GDM1 (cell line): ENCODE data around the gene BAG3.
"Not testable (repeated sequence)": the region's sequence is repeated elsewhere in the genome, so short reads cannot be mapped to it uniquely, and the experiment has no call there.

ENCODE experiments used
- DNase-seq: peaks from one replicate; lab custom pipeline; 2025; lab: John Stamatoyannopoulos, UW

The BAG3 gene

GRCh38 chr10:119650692-119651513 lies at the start of gene BAG3:
BAG3 (plus strand) TSS chr10:119651380; CDS start chr10:119651676, 296 bp downstream.
- peak; percentile 72 for DNase-seq

DNA sequence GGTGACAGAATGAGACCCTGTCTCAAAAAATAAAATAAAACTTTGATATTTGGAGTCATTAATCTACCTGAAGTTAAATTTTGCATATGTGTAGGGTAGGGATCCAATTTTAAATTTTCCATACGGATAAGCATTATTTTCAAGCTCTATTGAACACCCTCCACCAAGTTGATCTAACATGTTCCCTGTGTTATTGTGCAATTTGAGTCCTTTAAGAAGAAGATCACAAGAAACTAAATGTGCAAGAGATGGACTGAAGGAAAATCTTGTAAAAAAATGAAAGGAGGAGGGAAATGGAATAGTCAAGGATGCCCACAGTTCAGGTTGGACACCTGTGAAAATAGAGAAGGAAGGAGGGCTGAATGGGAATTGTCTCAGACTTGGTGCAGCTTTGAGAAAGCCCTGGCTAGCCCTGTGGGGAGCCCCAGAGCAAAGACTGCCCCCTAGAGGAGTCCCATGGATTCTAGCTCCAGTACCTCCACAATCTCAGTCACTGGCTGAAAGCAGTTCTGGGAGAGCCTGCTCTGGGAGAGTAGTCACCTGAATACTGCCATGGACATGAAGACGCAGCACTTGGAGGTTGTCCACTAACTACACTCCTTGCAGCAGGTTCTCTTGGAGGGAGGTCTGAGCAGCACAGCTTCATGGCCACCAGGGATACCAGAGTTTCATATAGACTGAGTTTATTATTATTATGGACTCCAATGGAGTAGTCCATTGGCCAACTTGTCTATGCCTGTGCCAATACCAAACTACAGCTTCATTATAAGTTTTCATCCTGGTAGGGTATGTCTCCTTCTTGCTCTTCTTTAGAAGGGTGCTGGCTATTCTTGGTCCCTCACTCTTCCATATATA lies 48.7 kb upstream of the BAG3 start:
- no peak for DNase-seq

DNA sequence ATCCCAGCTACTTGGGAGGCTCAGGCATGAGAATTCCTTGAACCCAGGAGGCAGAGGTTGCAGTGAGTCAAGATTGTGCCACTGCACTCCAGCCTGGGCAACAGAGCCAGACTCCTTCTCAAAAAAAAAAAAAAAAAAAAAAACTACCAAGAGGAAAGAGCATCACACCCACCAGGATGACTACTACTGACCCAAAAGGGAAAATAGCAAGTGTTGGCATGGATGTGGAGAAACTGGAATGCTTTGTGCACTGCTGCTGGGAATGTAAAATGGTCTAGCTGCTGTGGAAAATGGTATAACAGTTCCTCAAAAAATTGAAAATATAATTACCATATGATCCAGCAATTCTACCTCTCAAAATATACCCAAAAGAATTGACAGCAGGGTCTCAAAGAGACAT lies 46.7 kb upstream of the BAG3 start:
- no peak for DNase-seq

- no peak for DNase-seq
Measured at GRCh38 chr10:119608316-119609155, 42.6 kb upstream of the BAG3 start.

DNA sequence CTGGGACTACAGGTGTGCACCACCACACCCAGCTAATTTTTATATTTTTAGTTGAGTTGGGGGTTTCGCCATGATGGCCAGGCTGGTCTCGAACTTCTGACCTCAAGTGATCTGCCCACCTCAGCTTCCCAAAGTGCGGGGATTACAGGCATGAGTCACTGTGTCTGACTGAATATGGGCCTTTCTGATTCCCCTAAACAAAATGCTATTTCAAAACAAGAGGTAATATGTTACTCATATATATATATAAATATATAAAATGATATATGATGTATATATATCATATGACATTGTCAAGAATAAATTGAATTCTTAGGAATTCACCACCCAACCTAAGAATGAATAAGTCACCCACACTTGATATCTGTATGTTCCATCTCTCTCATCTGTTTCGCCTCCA lies 41.7 kb upstream of the BAG3 start:
- no peak for DNase-seq

GRCh38 chr10:119611433-119611832 lies 39.7 kb upstream of the BAG3 start:
- no peak for DNase-seq

- no peak for DNase-seq
Measured at GRCh38 chr10:119613741-119614140, 37.4 kb upstream of the BAG3 start.

- DNase-seq: no peak
Measured at GRCh38 chr10:119614686-119615085, 36.5 kb upstream of the BAG3 start.

- no peak for DNase-seq
Measured at GRCh38 chr10:119616882-119617570, 34.2 kb upstream of the BAG3 start.

DNA sequence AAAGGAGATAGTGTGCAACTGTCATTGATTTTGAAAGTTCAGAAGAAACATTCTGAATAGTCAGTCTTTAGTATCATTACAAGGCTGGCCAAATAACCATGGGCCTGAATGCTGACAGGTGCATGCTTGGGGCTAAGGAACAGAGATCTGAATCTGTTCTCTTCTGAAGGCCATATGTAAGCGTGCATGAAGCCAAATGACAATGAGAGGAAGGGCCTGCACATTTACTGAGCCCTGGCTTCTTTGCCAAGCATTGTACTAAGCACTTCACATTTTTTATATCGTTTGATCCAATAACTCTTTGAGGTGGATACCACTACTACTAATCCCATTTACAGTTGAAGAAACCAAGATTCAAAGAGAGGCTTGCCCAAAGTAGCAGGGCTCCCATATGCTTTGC lies 32.0 kb upstream of the BAG3 start:
- no peak for DNase-seq

- not testable (repeated sequence) for DNase-seq
Measured at GRCh38 chr10:119619811-119620210, 31.4 kb upstream of the BAG3 start.

DNA sequence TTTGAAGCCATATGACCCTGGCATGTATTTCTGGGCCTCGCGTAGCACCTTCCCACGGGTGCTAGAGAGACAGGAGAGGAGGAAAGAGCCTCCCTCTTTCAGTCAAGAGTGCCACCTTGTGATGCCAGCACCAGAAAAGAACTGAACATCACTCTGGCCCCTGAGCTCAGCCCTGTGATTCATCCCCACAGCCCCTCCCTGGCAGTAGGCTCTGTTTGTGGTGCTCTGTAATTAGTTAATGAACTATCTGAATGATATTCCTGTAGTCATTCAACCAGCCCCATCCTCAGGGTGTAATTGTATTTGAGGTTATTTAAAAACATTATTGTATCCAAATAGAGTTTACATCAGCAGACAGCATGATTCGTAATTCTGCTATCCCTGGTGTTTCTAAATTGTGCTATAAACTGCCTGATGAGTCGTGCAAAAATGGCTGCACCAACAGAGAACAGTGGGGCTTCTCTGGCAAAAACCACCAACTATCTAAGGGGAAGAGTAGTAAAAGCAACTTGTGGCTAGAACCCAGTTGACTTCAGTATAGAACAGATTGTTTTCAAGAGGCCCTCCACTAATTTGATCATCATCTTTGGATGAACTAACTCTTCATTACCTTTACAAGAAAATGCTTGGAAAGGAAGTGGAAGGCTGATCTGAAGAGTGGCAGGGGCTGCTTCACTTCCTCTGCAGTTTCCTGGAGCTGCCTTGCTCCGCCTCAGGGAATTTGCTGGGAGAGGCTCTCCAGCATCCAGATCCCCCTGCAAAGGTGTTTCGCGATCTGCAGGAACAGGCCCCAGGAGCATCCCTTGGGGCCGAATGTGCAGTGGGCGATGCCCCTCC lies 30.7 kb upstream of the BAG3 start:
- peak; percentile 18 for DNase-seq

- no peak for DNase-seq
Measured at GRCh38 chr10:119621078-119621384, 30.1 kb upstream of the BAG3 start.

DNA sequence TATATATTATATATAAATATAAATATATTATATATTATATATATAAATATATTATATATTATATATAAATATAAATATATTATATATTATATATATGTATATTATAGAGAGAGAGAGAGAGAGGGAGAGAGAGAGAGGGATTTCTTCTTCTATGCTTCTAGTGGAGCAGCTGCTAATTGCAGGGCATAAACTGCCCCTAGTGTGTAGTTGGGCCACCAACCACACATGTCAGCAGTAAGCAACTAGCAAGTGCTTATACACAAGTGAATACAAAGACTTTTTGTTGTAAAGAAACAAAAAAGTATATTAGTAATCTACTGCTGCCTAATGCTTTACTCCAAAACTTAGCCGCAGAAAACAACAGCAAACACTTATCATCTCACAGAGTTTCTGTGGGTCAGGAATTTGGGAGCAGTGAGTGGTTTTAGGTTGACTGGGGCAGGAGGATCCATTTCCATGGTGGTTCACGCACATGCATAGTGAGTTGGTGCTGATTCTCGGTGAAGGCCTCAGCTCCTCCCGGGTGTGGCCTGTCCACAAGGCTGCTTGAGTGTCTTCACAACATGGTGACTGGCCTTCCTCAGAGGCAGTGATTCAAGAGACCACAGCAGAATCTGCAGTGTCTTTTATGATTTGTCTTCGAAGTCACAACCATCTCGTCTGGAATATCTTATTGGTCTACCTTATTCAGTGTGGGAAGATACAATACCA lies 25.5 kb upstream of the BAG3 start:
- DNase-seq: no peak

GRCh38 chr10:119630300-119630699 lies 20.9 kb upstream of the BAG3 start:
- no peak for DNase-seq

DNA sequence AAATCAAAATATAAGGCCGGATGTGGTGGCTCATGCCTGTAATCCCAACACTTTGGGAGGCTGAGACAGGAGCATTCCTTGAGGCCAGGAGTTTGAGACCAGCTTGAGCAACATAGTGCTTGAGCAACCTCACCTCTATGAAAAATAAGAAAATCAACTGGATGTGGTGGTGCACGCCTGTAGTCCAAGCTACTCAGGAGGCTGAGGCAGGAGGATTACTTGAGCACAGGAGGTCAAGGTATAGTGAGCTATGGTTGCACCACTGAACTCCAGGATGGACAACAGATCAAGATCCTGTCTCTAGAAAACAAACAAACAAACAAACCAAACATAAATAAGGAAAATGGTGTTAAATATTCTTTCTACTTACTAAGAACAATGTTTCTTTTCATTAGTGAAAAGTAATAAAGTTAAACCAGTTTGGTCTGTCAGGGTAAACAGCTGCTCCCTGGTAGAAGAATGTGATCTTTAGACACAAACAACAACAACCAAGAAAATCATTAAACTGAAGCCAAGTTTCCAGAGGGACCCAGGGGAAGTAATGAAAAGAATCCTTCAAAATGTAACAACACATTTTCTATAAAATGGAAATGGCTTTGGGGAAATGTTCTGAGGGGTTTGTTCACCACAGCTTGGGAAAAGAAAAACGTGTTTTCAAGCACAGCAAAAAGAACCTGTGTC lies 17.5 kb upstream of the BAG3 start:
- DNase-seq: no peak

DNA sequence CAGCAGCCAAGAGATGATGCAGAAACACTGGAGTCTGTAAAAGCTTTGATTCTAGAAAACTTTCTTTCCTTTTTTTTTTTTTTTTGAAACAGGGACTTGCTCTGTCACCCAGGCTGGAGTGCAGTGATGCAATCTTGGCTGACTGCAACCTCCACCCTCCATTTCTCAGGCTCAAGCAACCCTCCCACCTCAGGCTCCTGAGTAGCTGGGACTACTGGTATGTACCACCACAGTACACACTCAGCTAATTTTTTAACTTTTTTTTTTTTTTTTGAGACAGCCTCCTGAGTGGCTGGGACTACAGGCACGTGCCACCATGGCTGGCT lies 17.0 kb upstream of the BAG3 start:
- no peak for DNase-seq

DNA sequence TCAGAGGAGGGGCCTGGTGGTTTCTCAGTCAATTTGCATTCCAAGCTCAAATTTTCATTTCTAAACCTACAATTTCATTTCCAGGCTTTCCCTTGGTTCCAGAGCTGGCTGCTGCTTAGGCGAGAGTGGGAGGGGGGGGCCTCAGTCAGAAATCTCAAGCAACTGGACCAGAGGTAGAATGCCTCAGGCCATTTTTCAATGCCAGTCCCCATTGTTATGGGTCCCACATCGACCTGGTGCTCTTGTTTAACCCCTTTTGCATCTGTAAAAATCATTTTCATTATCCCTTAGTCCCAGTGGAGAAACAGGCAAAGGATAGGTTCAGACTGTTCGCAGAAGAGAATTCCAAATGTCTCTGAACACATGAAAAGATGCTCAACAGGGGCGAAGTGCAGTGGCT lies 13.5 kb upstream of the BAG3 start:
- DNase-seq: no peak

DNA sequence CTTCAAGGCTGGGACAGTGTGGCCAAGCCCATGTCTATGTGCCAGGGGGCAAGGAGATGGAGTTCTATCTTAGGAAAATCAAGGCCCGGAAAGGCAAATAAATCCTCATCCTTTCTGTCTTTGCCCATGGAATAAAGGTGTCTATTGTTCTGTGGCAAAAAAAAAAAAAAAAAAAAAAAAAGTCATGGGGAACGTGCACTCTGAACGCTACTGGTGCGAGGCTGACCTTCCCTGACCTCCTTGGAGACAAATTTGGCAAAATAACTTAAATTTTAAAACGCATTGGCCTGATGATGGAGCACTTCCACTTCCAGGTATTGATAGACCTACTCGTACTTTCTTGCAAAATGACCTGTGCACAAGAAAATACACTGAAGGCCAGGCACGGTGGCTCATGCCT lies 12.2 kb upstream of the BAG3 start:
- no peak for DNase-seq

- no peak for DNase-seq
Measured at GRCh38 chr10:119640384-119640783, 10.8 kb upstream of the BAG3 start.
